Colonic mucosa (tissue), 4 donors: Measurements from ENCODE around the gene RINT1. TPM values are rescaled to one million over a fixed set of nuclear protein-coding genes. Genes with fewer than 3 reads are reported as not detected.

Experiments used
- DNase-seq: peaks from one replicate; pipeline ENCODE4 v3.0.0-alpha.2; 2020
- H3K27ac ChIP-seq: fragments of 200-600 bp; one replicate; pipeline ENCODE4 v1.8.0; 2021
- H3K27me3 ChIP-seq: fragments of 200-600 bp; one replicate; pipeline ENCODE4 v1.8.0; 2021
- H3K36me3 ChIP-seq: fragments of 200-600 bp; one replicate; pipeline ENCODE4 v1.8.0; 2021
- H3K4me1 ChIP-seq: fragments of 200-600 bp; one replicate; pipeline ENCODE4 v1.8.0; 2021; ENCODE audit warnings: mild to moderate bottlenecking
- H3K4me3 ChIP-seq: fragments of 200-600 bp; one replicate; pipeline ENCODE4 v1.8.0; 2021
- H3K9ac ChIP-seq, 2 donors: one replicate each; pipeline ENCODE4 v1.7.0; 2013; ENCODE audit warnings: control low read depth in 2 of 2, low read depth in 2 of 2, low read length in 2 of 2
- H3K9me3 ChIP-seq: fragments of 200-600 bp; one replicate; pipeline ENCODE4 v1.8.0; 2021
- intact Hi-C: fragments of 100-400 bp; cut with DNase I; formaldehyde crosslinking; loops from one replicate; pipeline ENCODE4 v1.14.1; 2022
- total RNA-seq, 2 donors: library from RNA; stranded (reverse); fragmentation: NEBNext Ultra II Directional in 1 of 2; extraction: Animal tissue kit (Norgen Biotek cat#: 25700) in 1 of 2; gene quantifications; one replicate each; pipeline ENCODE4 v1.2.1, GENCODE V29; 2021
- TF ChIP-seq, protein P1 (sequence below): fragments of 200-600 bp; IDR thresholded peaks from one replicate; pipeline ENCODE4 v1.8.0; 2022; ENCODE audit warnings: antibody characterized with exemption, mild to moderate bottlenecking
- donor health status: healthy.
- donor health status: DM: no; HTN: no; CAD: no.
- donor health status: DM: no; HTN: no; CAD: no.

RINT1 gene
- total RNA-seq, 2 donors from 2014 or later: 13.4 to 17.2 TPM

DNA sequence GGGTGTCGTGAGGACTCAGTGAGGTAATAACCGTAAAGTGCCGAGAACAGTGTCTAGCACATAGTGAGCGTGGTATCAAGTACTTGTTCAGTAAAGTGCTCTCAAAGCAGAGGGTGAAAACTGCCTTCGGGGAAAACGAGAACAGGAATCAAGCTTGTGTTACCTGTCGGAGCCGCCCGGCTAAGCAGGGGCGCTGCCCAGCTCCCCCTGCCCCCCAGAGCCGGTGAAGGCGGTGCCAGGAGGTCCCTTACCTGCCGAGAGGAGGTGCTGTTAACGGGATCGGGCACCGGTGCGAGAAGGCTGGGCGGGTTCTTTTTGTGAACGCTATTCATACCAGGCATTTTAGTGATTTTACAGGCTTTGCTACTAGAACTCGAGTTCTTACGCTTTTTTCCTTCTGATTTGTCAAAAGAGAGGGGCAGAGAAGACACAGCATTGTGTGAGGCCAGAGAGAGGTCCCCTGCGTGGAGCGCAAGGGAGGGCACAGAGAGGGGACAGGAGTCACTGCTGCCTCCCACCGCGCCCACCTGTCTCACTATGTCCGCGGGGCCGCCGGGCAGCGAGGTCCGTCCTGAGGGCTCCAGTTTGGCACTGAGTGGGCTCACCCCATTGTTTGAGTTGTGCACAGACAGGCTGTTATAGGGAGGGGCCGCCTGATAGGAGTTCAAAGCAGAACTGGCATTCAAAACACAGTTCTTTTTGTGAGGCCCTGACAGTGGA lies 81.8 kb downstream of the RINT1 start:
- Histone ChIP-seq H3K36me3 (no peaks in the 10 kb centered on the region), H3K9ac (no peak overlapping the region), H3K27ac (no peak overlapping the region), H3K4me1 (no peaks in the 10 kb centered on the region), H3K4me3 (no peak overlapping the region), H3K9me3 (no peaks in the 10 kb centered on the region), H3K27me3 (no peaks in the 10 kb centered on the region)
- no peak for DNase-seq
- TF ChIP-seq, protein P1, sequence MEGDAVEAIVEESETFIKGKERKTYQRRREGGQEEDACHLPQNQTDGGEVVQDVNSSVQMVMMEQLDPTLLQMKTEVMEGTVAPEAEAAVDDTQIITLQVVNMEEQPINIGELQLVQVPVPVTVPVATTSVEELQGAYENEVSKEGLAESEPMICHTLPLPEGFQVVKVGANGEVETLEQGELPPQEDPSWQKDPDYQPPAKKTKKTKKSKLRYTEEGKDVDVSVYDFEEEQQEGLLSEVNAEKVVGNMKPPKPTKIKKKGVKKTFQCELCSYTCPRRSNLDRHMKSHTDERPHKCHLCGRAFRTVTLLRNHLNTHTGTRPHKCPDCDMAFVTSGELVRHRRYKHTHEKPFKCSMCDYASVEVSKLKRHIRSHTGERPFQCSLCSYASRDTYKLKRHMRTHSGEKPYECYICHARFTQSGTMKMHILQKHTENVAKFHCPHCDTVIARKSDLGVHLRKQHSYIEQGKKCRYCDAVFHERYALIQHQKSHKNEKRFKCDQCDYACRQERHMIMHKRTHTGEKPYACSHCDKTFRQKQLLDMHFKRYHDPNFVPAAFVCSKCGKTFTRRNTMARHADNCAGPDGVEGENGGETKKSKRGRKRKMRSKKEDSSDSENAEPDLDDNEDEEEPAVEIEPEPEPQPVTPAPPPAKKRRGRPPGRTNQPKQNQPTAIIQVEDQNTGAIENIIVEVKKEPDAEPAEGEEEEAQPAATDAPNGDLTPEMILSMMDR: no peak
- intact Hi-C loops: no loop called here

- intact Hi-C loops: no loop called here
Measured at GRCh38 chr7:105614341-105614840, 82.4 kb downstream of the RINT1 start.

More at GRCh38 chr7:105614341-105614840, 82.4 kb downstream of the RINT1 start:
- Histone ChIP-seq H3K4me1 (no peaks in the 10 kb centered on the region), H3K27me3 (no peaks in the 10 kb centered on the region), H3K36me3 (no peaks in the 10 kb centered on the region), H3K4me3 (no peak overlapping the region), H3K9ac (no peak overlapping the region), H3K27ac (no peak overlapping the region), H3K9me3 (no peaks in the 10 kb centered on the region)
- TF ChIP-seq, protein P1: no peak
- no peak for DNase-seq

Other genes starting within 250 kb of the RINT1 start
- gene SRPK2, start 143.3 kb upstream of the RINT1 start, total RNA-seq: 10 to 100 TPM; 25.0 to 30.1 TPM
- 10 to 100 TPM in 1 of 2 donors, 1 to 10 TPM in 1; 7.5 to 10.7 TPM for gene PUS7, start 9.9 kb upstream of the RINT1 start, total RNA-seq
- gene EFCAB10, start 49.3 kb downstream of the RINT1 start, total RNA-seq: not detected